Measurements from ENCODE around the gene CTLA4. TPM values are rescaled to one million over a fixed set of nuclear protein-coding genes. Genes with fewer than 3 reads are reported as not detected.

CTLA4 gene
- total and polyA plus RNA-seq, 9 of the 15 experiments (the other 6 are each of a cell fraction or from before 2014, with no cell fraction given) = 0.10 to 0.22 (median 0.11) TPM; not detected in 4

DNA sequence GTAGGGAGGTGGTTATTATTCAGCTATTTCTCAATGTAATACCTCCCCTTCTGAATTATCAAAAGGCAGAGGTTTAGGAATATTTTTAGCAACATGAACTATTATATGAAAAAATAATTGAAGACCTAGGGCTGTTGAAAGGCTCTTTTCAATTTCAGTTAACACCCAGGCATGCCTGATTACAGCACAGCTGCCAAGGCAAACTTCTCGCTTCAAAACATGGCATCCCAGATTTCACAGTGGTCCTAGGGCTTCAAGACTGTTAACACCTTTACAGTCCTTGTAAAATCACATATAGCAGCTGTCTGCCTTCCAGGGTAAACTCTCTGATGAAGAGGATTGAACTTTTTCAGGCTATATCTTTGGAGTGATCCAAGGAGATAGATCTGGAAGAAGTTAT lies 23.2 kb downstream of the CTLA4 start:
- in situ Hi-C loops (cut with MboI) (no loop called here), intact Hi-C loops (cut with micrococcal nuclease) (no loop called here)
- ChIA-PET POLR2A (no interaction called here), CTCF (ENCODE audit: low intra/inter-chr PET ratio) (no interaction called here)
- Histone ChIP-seq H3K9ac (ENCODE audit: insufficient read depth in 1 of 2, low read depth in 2 of 2, low read length in 2 of 2) (no peak overlapping the region), H3K4me1 (replicated peaks in 1 of 2; ENCODE audit: control insufficient read depth in 2 of 2, insufficient read depth in 2 of 2, low read length in 2 of 2) (no peaks in the 10 kb centered on the region), H3K79me2 (ENCODE audit: control insufficient read depth, insufficient read depth, low read length) (no peaks in the 10 kb centered on the region), H3K27me3 (ENCODE audit: control insufficient read depth in 2 of 2, insufficient read depth in 2 of 2, low read length in 2 of 2) (no peaks in the 10 kb centered on the region), H4K20me1 (replicated peaks; ENCODE audit: control insufficient read depth, insufficient read depth, low read length) (no peaks in the 10 kb centered on the region), H3K36me3 (ENCODE audit: control insufficient read depth, insufficient read depth, low read length) (no peaks in the 10 kb centered on the region), H3K4me2 (ENCODE audit: insufficient read depth, low read length) (no peak overlapping the region), H3K9me3 (replicated peaks; ENCODE audit: control insufficient read depth, insufficient read depth, low read depth, low read length) (no peaks in the 10 kb centered on the region), H3K9me1 (ENCODE audit: control insufficient read depth, insufficient read depth, low read length) (no peaks in the 10 kb centered on the region), H2AFZ (ENCODE audit: low read depth, low read length) (no peak overlapping the region), H3K4me3 (no peak overlapping the region), H3K27ac (ENCODE audit: extremely low read depth, low read depth, low read length) (no peak overlapping the region)
- FAIRE-seq (no peak), ATAC-seq (no peak), DNase-seq (ENCODE audit: extremely low read depth in 1 of 4, low spot score in 3 of 4) (no peak)
- no TSS peak for BruUV-seq (replicated peaks)
- WGBS (ENCODE audit: insufficient coverage, low coverage, missing lambda C conversion rate) = 0% methylated on average over 1 of the region's 1 CpG
- TF ChIP-seq SRF (CRISPR knock-in tag; IDR thresholded peaks at IDR 0.05) (no peak), ZNF79 (CRISPR knock-in tag; IDR thresholded peaks at IDR 0.05; ENCODE audit: low read depth) (no peak), FOXM1 (IDR thresholded peaks at IDR 0.05; ENCODE audit: low read depth) (no peak), FOXM1 (CRISPR knock-in tag; IDR thresholded peaks at IDR 0.05; ENCODE audit: low read depth) (no peak), COPS2 (conservative IDR thresholded peaks at IDR 0.05) (no peak)
- TF ChIP-seq, protein P1, sequence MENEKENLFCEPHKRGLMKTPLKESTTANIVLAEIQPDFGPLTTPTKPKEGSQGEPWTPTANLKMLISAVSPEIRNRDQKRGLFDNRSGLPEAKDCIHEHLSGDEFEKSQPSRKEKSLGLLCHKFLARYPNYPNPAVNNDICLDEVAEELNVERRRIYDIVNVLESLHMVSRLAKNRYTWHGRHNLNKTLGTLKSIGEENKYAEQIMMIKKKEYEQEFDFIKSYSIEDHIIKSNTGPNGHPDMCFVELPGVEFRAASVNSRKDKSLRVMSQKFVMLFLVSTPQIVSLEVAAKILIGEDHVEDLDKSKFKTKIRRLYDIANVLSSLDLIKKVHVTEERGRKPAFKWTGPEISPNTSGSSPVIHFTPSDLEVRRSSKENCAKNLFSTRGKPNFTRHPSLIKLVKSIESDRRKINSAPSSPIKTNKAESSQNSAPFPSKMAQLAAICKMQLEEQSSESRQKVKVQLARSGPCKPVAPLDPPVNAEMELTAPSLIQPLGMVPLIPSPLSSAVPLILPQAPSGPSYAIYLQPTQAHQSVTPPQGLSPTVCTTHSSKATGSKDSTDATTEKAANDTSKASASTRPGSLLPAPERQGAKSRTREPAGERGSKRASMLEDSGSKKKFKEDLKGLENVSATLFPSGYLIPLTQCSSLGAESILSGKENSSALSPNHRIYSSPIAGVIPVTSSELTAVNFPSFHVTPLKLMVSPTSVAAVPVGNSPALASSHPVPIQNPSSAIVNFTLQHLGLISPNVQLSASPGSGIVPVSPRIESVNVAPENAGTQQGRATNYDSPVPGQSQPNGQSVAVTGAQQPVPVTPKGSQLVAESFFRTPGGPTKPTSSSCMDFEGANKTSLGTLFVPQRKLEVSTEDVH (IDR thresholded peaks at IDR 0.05; ENCODE audit: low read depth, partially characterized antibody) = no peak
- TF ChIP-seq, protein P2, sequence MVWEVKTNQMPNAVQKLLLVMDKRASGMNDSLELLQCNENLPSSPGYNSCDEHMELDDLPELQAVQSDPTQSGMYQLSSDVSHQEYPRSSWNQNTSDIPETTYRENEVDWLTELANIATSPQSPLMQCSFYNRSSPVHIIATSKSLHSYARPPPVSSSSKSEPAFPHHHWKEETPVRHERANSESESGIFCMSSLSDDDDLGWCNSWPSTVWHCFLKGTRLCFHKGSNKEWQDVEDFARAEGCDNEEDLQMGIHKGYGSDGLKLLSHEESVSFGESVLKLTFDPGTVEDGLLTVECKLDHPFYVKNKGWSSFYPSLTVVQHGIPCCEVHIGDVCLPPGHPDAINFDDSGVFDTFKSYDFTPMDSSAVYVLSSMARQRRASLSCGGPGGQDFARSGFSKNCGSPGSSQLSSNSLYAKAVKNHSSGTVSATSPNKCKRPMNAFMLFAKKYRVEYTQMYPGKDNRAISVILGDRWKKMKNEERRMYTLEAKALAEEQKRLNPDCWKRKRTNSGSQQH (CRISPR knock-in tag; IDR thresholded peaks at IDR 0.05) = no peak
- TF ChIP-seq, protein P3, sequence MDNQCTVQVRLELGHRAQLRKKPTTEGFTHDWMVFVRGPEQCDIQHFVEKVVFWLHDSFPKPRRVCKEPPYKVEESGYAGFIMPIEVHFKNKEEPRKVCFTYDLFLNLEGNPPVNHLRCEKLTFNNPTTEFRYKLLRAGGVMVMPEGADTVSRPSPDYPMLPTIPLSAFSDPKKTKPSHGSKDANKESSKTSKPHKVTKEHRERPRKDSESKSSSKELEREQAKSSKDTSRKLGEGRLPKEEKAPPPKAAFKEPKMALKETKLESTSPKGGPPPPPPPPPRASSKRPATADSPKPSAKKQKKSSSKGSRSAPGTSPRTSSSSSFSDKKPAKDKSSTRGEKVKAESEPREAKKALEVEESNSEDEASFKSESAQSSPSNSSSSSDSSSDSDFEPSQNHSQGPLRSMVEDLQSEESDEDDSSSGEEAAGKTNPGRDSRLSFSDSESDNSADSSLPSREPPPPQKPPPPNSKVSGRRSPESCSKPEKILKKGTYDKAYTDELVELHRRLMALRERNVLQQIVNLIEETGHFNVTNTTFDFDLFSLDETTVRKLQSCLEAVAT (IDR thresholded peaks at IDR 0.05) = no peak
